Measurements from ENCODE around the gene GAGE12J. TPM values are rescaled to one million over a fixed set of nuclear protein-coding genes. Genes with fewer than 3 reads are reported as not detected.
"Not testable (repeated sequence)": the region's sequence is repeated elsewhere in the genome, so short reads cannot be mapped to it uniquely, and the experiment has no call there.

GAGE12J gene
- total RNA-seq, 1 donor from 2014 or later, result not detected

DNA sequence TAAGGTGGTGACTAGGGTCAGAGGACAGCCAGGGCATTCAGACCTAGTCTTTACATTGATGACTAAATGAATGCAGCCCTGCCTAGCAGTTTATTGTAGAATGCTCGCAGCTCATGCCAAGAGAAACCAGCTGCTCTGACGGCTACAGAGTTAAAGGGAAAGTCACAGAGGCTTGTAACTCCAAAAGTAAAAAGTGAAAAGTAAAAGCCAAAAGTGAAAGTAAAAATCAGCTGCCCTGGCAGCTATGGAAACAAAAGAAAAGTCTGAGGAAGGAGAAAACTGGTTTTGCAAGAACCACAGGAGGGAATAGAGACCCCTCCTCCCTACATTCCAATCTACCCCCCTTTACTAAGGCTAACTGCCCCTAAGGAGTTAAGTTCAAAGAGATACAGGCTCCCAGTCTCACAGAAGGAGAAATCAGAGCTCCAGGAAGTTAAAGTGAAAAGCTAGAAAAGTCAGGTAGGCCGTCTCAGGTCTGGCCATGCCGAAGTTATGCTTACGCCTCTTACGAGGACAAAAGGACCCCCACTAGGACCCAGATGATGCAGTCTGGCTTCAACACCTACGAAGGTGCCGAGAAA is 12.3 kb upstream of the GAGE12J start:
- peak; percentile 16 to 36 for DNase-seq (ENCODE audit: low read depth in 2 of 2)

DNA sequence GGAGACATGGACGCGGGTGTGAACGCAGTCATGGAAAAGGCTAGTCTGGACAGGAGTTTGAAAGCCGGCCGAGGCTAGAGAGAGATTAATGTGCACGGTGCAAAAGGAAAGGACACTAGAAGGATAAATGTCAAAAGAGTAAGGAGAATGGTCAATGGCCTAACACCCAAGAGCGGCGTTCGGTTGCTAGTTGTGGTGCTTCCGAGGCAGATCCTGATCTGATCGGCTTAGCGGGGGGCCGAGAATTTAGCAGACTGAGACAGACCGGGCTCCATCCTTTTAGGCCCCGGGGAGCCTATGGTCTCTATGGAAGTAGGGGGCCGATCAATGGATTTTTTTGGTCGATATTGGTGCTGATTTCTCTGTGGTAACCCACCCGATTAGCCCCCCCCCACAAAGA is 11.5 kb upstream of the GAGE12J start:
- DNase-seq (ENCODE audit: low read depth in 2 of 2), result no peak

DNA sequence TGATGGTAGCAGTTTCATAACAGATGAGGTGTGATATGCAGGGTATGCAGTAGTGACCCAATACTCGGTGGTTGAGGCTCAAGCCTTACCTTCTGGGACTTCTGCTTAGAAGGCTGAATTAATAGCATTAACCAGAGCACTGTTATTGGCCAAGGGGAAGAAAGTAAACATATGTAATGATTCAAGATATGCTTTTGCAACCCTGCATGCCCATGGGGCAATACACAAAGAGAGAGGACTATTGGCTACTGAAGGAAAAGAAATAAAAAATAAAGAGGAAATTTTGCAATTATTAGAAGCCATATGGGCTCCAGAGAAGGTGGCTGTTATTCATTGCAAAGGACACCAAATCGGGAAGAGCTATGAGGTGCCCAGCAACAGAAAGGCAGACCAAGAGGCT is 9.7 kb upstream of the GAGE12J start:
- DNase-seq (ENCODE audit: low read depth in 2 of 2), result no peak

DNA sequence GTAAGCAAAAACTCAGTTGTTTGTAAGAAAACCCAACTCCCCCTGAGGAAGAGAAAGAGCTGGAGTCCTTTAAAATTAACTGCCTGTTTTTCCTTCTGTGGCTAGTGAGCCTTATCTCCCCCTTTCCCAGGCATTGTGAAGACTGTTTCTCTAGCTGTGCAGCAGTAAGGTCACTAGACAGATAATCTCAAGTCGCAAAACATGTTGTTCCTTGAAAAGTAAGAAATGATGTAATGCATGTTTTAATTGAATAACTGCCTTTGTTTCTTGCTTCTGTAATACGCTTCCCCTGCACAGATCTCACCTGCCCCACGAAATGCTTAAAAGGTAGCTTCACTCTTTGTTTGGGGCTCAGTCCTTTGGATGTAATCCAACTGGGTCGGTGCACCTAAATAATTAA is 5.8 kb upstream of the GAGE12J start:
- no peak for DNase-seq (ENCODE audit: low read depth in 2 of 2)

DNA sequence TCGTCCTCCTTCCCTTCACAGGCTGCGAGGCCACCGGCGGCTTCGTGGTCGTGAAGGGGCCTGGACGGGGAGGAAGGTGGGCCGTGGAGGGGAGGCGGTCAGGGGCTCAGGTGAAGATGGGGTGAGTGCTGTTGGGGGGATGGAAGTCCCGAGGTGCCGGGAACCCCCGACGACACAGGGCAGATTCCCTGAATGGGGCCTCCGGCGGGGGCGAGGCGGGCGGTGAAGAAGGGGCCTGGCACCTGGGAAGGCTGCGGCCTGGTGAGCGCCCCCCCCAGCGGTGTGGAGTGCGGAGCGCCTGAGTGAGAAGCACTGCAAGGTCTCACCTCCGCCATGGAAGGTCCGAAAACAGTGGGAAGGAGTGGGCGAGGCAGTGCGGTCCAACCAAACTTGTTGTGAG is 429 bp downstream of the GAGE12J start:
- DNase-seq (ENCODE audit: low read depth in 2 of 2), result not testable (repeated sequence)

DNA sequence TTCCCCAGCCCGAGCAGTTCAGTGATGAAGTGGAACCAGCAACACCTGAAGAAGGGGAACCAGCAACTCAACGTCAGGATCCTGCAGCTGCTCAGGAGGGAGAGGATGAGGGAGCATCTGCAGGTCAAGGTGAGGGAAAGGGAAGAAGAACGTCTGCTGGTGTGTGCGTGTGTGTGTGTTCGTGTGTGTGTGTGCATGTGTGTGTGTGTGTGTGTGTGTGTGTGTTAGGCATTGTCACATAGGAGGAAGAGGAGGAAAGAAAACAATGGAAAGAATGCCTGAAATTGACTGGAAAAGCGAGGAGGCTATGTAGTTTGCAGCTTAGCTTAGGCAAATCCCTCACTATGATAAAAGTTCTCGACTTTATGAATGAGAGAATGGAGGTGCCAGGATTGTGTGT is 1.9 kb downstream of the GAGE12J start:
- not testable (repeated sequence) for DNase-seq (ENCODE audit: low read depth in 2 of 2)

DNA sequence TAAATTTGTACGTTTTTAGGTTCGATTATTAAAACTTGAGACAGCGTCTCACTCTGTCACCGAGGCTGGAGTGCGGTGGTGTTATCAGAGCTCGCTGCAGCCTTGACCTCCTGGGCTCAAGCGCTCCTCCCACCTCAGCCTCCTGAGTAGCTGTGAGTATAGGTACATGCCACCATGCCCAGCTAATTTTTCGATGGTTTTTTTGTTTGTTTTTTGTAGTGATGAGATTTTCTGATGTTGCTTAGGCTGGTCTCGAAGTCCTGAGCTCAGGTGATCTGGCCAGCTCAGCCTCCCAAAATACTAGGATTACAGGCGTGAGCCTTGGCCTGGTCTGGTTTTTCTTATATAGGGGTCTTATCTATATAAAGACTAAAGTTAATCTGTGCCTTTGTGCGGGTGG is 8.6 kb downstream of the GAGE12J start:
- DNase-seq (ENCODE audit: low read depth in 2 of 2), result not testable (repeated sequence)

DNA sequence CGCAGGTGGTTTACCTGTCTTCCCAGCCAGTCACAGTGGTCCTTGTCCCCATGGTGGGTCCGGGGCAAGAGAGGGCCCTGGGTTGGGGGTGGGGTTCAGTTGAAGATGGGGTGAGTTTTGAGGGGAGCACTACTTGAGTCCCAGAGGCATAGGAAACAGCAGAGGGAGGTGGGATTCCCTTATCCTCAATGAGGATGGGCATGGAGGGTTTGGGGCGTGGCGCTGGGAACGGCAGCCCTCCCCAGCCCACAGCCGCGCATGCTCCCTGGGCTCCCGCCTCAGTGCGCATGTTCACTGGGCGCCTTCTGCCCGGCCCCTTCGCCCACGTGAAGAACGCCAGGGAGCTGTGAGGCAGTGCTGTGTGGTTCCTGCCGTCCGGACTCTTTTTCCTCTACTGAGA is 9.4 kb downstream of the GAGE12J start, which contains the start of gene GAGE13:
GAGE13 (plus strand) TSS at position 301 of the 400 bp plus-strand sequence. CDS start 1,156 bp downstream, outside the sequence.
- not testable (repeated sequence) for DNase-seq (ENCODE audit: low read depth in 2 of 2)

DNA sequence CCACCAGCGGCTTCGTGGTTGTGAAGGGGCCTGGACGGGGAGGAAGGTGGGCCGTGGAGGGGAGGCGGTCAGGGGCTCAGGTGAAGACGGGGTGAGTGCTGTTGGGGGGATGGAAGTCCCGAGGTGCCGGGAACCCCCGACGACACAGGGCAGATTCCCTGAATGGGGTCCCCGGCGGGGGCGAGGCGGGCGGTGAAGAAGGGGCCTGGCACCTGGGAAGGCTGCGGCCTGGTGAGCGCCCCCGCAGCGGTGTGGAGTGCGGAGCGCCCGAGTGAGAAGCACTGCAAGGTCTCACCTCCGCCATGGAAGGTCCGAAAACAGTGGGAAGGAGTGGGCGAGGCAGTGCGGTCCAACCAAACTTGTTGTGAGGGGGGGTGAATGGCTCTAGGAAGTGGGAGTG is 10.0 kb downstream of the GAGE12J start:
- DNase-seq (ENCODE audit: low read depth in 2 of 2), result not testable (repeated sequence)

DNA sequence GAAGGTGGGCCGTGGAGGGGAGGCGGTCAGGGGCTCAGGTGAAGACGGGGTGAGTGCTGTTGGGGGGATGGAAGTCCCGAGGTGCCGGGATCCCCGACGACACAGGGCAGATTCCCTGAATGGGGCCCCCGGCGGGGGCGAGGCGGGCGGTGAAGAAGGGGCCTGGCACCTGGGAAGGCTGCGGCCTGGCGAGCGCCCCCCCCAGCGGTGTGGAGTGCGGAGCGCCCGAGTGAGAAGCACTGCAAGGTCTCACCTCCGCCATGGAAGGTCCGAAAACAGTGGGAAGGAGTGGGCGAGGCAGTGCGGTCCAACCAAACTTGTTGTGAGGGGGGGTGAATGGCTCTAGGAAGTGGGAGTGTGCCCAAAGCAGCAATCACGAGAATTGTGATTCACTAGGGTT is 19.6 kb downstream of the GAGE12J start:
- not testable (repeated sequence) for DNase-seq (ENCODE audit: low read depth in 2 of 2)

DNA sequence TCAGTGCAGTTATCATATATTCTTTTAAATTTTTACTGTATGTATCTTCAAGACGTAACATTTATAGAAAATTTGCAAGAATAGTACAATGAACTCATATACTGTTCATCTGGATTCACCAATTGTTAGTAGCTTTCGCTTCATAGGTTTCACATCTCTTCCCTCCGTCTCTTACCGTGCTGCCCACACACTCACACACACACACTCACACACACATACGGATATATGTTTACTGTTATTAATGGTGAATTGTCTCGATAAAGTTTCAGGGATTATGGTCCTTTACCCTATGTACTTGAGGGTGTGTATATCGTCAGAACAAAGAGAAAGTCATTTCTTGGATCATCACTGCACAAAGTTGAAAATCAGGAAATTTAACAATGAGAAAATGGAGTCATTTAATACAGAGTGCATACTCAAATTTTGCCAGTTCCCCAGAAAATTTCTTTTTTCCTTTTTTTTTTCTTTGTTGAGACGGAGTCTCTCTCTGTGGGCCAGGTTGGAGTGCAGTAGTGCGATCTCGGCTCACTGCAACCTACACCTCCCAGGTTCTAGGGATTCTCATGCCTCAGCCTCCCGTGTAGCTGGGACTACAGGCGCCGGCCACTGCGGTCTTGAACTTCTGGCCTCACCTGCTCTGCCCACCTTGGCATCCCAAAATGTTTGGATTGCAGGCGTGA is 22.8 kb downstream of the GAGE12J start:
- DNase-seq (ENCODE audit: low read depth in 2 of 2), result not testable (repeated sequence)

DNA sequence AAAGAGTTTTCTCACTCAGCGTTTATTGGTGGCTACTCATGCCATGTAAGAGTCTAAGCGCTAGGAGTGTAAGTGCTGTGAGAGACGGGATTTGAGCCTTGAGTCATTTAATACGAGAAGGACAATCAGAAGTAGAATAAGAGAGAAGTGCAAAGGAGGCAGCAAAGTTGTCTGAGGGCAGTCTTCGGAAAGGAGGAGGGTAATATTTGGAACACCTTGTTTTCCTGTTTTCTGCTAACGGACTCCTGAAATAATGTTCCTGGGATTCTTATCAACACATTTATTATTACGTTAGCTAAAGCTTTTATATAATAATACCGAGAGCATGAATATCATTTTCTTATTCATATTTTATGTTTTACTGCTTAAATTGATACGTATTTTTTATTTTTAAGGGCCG is 23.6 kb downstream of the GAGE12J start:
- DNase-seq (ENCODE audit: low read depth in 2 of 2), result not testable (repeated sequence)

DNA sequence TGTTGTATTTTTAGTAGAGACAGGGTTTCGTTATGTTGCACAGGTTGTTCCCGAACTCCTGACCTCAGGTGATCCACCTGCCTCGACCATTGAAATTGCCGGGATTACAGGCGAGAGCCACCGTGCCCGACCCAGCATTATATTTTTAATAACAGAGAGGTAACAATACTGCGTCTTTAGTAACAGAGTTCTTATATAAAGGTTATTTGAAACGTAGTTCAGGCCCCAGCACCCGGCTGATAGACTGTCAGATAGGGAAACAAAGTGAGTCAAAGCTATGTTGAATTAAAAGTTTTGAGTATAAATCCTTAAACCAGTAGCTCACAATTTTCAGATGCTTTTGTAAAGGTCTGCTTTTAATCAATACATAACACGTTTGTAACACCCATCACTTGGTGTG is 24.3 kb downstream of the GAGE12J start:
- not testable (repeated sequence) for DNase-seq (ENCODE audit: low read depth in 2 of 2)

Other genes starting within 250 kb of the GAGE12J start
- gene PRAF2, start 248.0 kb upstream of the GAGE12J start, total RNA-seq, result 3.5 and 4.2 TPM in 2 replicates
- 14.6 and 15.9 TPM in 2 replicates for gene WDR45, start 242.2 kb upstream of the GAGE12J start, total RNA-seq
- gene GPKOW, start 198.3 kb upstream of the GAGE12J start, total RNA-seq, result 16.3 and 16.6 TPM in 2 replicates
- 0.60 and 0.65 TPM in 2 replicates for gene MAGIX, start 159.3 kb upstream of the GAGE12J start, total RNA-seq
- gene PLP2, start 150.1 kb upstream of the GAGE12J start, total RNA-seq, result 6.7 and 12.6 TPM in 2 replicates
- gene PRICKLE3, start 135.7 kb upstream of the GAGE12J start, total RNA-seq, result 2.8 and 3.4 TPM in 2 replicates
- gene SYP, start 121.8 kb upstream of the GAGE12J start, total RNA-seq, result under 0.01 TPM in 2 replicates
- gene CACNA1F, start 88.7 kb upstream of the GAGE12J start, total RNA-seq, result under 0.01 TPM in 1 of 2 replicates, not detected in the other
- 6.8 and 7.3 TPM in 2 replicates for gene CCDC22, start 86.6 kb upstream of the GAGE12J start, total RNA-seq
- gene FOXP3, start 57.3 kb upstream of the GAGE12J start, total RNA-seq, result not detected in 2 replicates
- 1.3 and 4.6 TPM in 2 replicates for gene PPP1R3F, start 52.2 kb upstream of the GAGE12J start, total RNA-seq
- gene GAGE10, start 18.4 kb upstream of the GAGE12J start, total RNA-seq, result not detected in 2 replicates
- not detected in 2 replicates for gene GAGE13, start 9.5 kb downstream of the GAGE12J start, total RNA-seq
- gene GAGE12C, start 210.1 kb downstream of the GAGE12J start, total RNA-seq, result not detected in 2 replicates
- gene GAGE12D, start 219.7 kb downstream of the GAGE12J start, total RNA-seq, result not detected in 2 replicates
- gene GAGE12E, start 229.3 kb downstream of the GAGE12J start, total RNA-seq, result not detected in 2 replicates
- gene GAGE12F, start 238.8 kb downstream of the GAGE12J start, total RNA-seq, result not detected in 2 replicates
- not detected in 2 replicates for gene GAGE12G, start 248.4 kb downstream of the GAGE12J start, total RNA-seq

Measured in lung microvascular endothelial cell (primary cell).